ENCODE results near the gene NME4.

The NME4 gene

GRCh38 chr16:371515-372301, 25.3 kb upstream of the NME4 start:
- TF ChIP-seq CTCF (IDR thresholded peaks at IDR 0.05): no peak
- H3K27me3 ChIP-seq: peaks cover 8% of the 10 kb centered on the region
- H3K36me3 ChIP-seq: peaks cover 89% of the 10 kb centered on the region
- peak overlapping the region; percentile 75 for H3K27ac ChIP-seq
- peaks cover 16 to 20% of the 10 kb centered on the region in 2 experiments for H3K4me1 ChIP-seq (ENCODE audit: control insufficient read depth in 1 of 2, insufficient read depth in 1 of 2, low read depth in 1 of 2, low read length in 1 of 2)
- no peak overlapping the region for H3K4me3 ChIP-seq (ENCODE audit: low read depth in 1 of 2, low read length in 1 of 2)
- H3K9me3 ChIP-seq: no peaks in the 10 kb centered on the region

- H3K4me1 ChIP-seq (ENCODE audit: control insufficient read depth in 1 of 2, insufficient read depth in 1 of 2, low read depth in 1 of 2, low read length in 1 of 2): peaks cover 16 to 20% of the 10 kb centered on the region in 2 experiments
- no peaks in the 10 kb centered on the region for H3K9me3 ChIP-seq
- H3K4me3 ChIP-seq (ENCODE audit: low read depth in 1 of 2, low read length in 1 of 2): no peak overlapping the region
- H3K27ac ChIP-seq: no peak overlapping the region
- peaks cover 89% of the 10 kb centered on the region for H3K36me3 ChIP-seq
- no peak for TF ChIP-seq CTCF (IDR thresholded peaks at IDR 0.05)
- peaks cover 8% of the 10 kb centered on the region for H3K27me3 ChIP-seq
These were observed 24.6 kb upstream of the NME4 start for GRCh38 chr16:372302-372983.

- Histone ChIP-seq H3K4me1 (ENCODE audit: control insufficient read depth in 1 of 2, insufficient read depth in 1 of 2, low read depth in 1 of 2, low read length in 1 of 2) (peaks cover 16 to 20% of the 10 kb centered on the region in 2 experiments), H3K27me3 (peaks cover 8% of the 10 kb centered on the region), H3K9me3 (no peaks in the 10 kb centered on the region), H3K4me3 (ENCODE audit: low read depth in 1 of 2, low read length in 1 of 2) (no peak overlapping the region), H3K36me3 (peaks cover 88% of the 10 kb centered on the region), H3K27ac (no peak overlapping the region)
- no peak for TF ChIP-seq CTCF (IDR thresholded peaks at IDR 0.05)
These were observed 23.9 kb upstream of the NME4 start for GRCh38 chr16:373020-373598.

GRCh38 chr16:373848-374615, 23.0 kb upstream of the NME4 start:
- H3K4me1 ChIP-seq (ENCODE audit: control insufficient read depth in 1 of 2, insufficient read depth in 1 of 2, low read depth in 1 of 2, low read length in 1 of 2): peaks cover 16 to 20% of the 10 kb centered on the region in 2 experiments
- H3K27ac ChIP-seq: no peak overlapping the region
- H3K9me3 ChIP-seq: no peaks in the 10 kb centered on the region
- H3K4me3 ChIP-seq (ENCODE audit: low read depth in 1 of 2, low read length in 1 of 2): no peak overlapping the region
- H3K36me3 ChIP-seq: peaks cover 78% of the 10 kb centered on the region
- peaks cover 8% of the 10 kb centered on the region for H3K27me3 ChIP-seq
- TF ChIP-seq CTCF (IDR thresholded peaks at IDR 0.05): no peak

GRCh38 chr16:374616-374926, 22.4 kb upstream of the NME4 start:
- Histone ChIP-seq H3K27ac (no peak overlapping the region), H3K4me1 (ENCODE audit: control insufficient read depth in 1 of 2, insufficient read depth in 1 of 2, low read depth in 1 of 2, low read length in 1 of 2) (peaks cover 18% of the 10 kb centered on the region in 2 experiments), H3K9me3 (no peaks in the 10 kb centered on the region), H3K4me3 (ENCODE audit: low read depth in 1 of 2, low read length in 1 of 2) (no peak overlapping the region), H3K27me3 (peaks cover 6% of the 10 kb centered on the region), H3K36me3 (peaks cover 73% of the 10 kb centered on the region)
- no peak for TF ChIP-seq CTCF (IDR thresholded peaks at IDR 0.05)

All from neutrophil (primary cell).